Raji (cell line): ENCODE measurements around the gene GSTT2.

Source experiments
- POLR2A ChIP-seq: IDR thresholded peaks from 2 replicates; pipeline ENCODE4 v1.6.1; 2011; ENCODE audit warnings: low read depth, low read length, control low read depth; ENCODE audit not compliant: insufficient read depth

The GSTT2 gene

GRCh38 chr22:24005201-24005600, 25.3 kb downstream of the GSTT2 start, which contains the start of gene GSTT4:
Gene GSTT4, minus strand, starts transcription at chr22:24005453. Its CDS starts 97 bp downstream, at chr22:24005356.
- TF ChIP-seq POLR2A: no peak

GRCh38 chr22:24006207-24006913, 26.4 kb downstream of the GSTT2 start:
- no peak for TF ChIP-seq POLR2A

- TF ChIP-seq POLR2A: no peak
These were observed 26.9 kb downstream of the GSTT2 start for GRCh38 chr22:24006914-24007214.

GRCh38 chr22:24007253-24008021, 27.5 kb downstream of the GSTT2 start:
- TF ChIP-seq POLR2A: no peak

GRCh38 chr22:24008022-24008283, 28.0 kb downstream of the GSTT2 start:
- no peak for TF ChIP-seq POLR2A

GRCh38 chr22:24008381-24009226, 28.7 kb downstream of the GSTT2 start:
- no peak for TF ChIP-seq POLR2A

GRCh38 chr22:24009227-24010017, 29.5 kb downstream of the GSTT2 start:
- TF ChIP-seq POLR2A: no peak

- no peak for TF ChIP-seq POLR2A
These were observed 30.1 kb downstream of the GSTT2 start for GRCh38 chr22:24010018-24010391.

GRCh38 chr22:24011735-24012068, 31.8 kb downstream of the GSTT2 start:
- no peak for TF ChIP-seq POLR2A

- no peak for TF ChIP-seq POLR2A
These were observed 36.2 kb downstream of the GSTT2 start for GRCh38 chr22:24016156-24016555.

GRCh38 chr22:24021304-24021703, 41.4 kb downstream of the GSTT2 start:
- no peak for TF ChIP-seq POLR2A

- no peak for TF ChIP-seq POLR2A
These were observed 43.4 kb downstream of the GSTT2 start for GRCh38 chr22:24023204-24023789.

- TF ChIP-seq POLR2A: no peak
These were observed 44.4 kb downstream of the GSTT2 start for GRCh38 chr22:24024354-24024753.

GRCh38 chr22:24025475-24025874, 45.5 kb downstream of the GSTT2 start:
- TF ChIP-seq POLR2A: no peak

- TF ChIP-seq POLR2A: no peak
These were observed 46.1 kb downstream of the GSTT2 start for GRCh38 chr22:24026056-24026455.
